ENCODE data around the gene KRTAP10-7.

DNA sequence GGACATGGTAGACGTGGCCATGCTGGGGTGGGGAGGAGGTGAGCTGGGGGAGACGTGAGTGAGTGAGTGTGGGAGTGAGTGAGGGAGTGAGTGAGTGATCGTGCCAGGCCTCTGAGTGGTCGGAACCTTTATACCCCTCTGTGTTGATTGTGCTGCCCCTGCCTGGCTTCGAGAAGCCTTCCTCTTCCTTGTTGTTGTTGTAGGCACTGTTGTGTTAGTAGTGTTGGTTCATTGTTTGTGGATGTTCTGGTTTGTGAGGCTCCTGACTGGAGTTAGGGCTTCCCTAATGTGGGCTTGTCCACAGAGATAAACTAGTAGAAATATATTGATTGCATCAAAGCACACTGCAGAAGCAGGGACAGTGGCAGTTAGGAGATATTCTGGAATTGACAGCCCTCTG, 41.7 kb upstream of the KRTAP10-7 start, which contains the start of gene KRTAP10-3:
- TF ChIP-seq EZH2phosphoT487 (IDR thresholded peaks at IDR 0.05; ENCODE audit: low read length) = no peak
- TF ChIP-seq, protein P1, sequence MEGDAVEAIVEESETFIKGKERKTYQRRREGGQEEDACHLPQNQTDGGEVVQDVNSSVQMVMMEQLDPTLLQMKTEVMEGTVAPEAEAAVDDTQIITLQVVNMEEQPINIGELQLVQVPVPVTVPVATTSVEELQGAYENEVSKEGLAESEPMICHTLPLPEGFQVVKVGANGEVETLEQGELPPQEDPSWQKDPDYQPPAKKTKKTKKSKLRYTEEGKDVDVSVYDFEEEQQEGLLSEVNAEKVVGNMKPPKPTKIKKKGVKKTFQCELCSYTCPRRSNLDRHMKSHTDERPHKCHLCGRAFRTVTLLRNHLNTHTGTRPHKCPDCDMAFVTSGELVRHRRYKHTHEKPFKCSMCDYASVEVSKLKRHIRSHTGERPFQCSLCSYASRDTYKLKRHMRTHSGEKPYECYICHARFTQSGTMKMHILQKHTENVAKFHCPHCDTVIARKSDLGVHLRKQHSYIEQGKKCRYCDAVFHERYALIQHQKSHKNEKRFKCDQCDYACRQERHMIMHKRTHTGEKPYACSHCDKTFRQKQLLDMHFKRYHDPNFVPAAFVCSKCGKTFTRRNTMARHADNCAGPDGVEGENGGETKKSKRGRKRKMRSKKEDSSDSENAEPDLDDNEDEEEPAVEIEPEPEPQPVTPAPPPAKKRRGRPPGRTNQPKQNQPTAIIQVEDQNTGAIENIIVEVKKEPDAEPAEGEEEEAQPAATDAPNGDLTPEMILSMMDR (IDR thresholded peaks at IDR 0.05; ENCODE audit: low read length) = no peak
